Mesendoderm (in vitro differentiated cells): ENCODE data around the gene MGME1.

ENCODE experiments used
- DNase-seq: peaks from one replicate; pipeline ENCODE4 v3.0.0; 2013
- H2AK5ac ChIP-seq: 2 replicates; pipeline ENCODE4 v1.6.1; 2013; ENCODE audit warnings: low read length, inconsistent platforms
- H2BK120ac ChIP-seq: 2 replicates; pipeline ENCODE4 v1.6.1; 2013; ENCODE audit warnings: low read depth, mild to moderate bottlenecking, low read length, moderate library complexity, mixed read lengths
- H2BK15ac ChIP-seq: replicated peaks from 2 replicates; pipeline ENCODE4 v1.6.1; 2013; ENCODE audit warnings: low read depth, mild to moderate bottlenecking, moderate library complexity
- H2BK5ac ChIP-seq: 2 replicates; pipeline ENCODE4 v1.6.1; 2013; ENCODE audit warnings: low read length, inconsistent platforms
- H3K18ac ChIP-seq: 2 replicates; pipeline ENCODE4 v1.6.1; 2013; ENCODE audit warnings: mild to moderate bottlenecking, low read length, mixed read lengths
- H3K23ac ChIP-seq: one replicate; pipeline ENCODE4 v1.6.1; 2013; ENCODE audit warnings: low read length
- H3K27ac ChIP-seq: 2 replicates; pipeline ENCODE4 v1.5.1; 2013; ENCODE audit warnings: low read depth, mild to moderate bottlenecking, inconsistent platforms, low read length, moderate library complexity
- H3K27me3 ChIP-seq: 2 replicates; pipeline ENCODE4 v1.6.1; 2013; ENCODE audit warnings: low read length, control low read depth, mild to moderate bottlenecking, inconsistent platforms; ENCODE audit not compliant: insufficient read depth, poor library complexity
- H3K36me3 ChIP-seq: 2 replicates; pipeline ENCODE4 v1.6.1; 2013; ENCODE audit warnings: low read length, inconsistent platforms; ENCODE audit not compliant: control insufficient read depth, insufficient read depth
- H3K4ac ChIP-seq: one replicate; pipeline ENCODE4 v1.6.1; 2013; ENCODE audit warnings: low read depth, mild to moderate bottlenecking, low read length, moderate library complexity
- H3K4me1 ChIP-seq: 2 replicates; pipeline ENCODE4 v1.6.1; 2013; ENCODE audit warnings: low read depth, low read length, inconsistent platforms; ENCODE audit not compliant: control insufficient read depth
- H3K4me2 ChIP-seq: 2 replicates; pipeline ENCODE4 v1.6.1; 2013; ENCODE audit warnings: low read length
- H3K4me3 ChIP-seq: 2 replicates; pipeline ENCODE4 v1.5.1; 2013; ENCODE audit warnings: mild to moderate bottlenecking, low read length
- H3K56ac ChIP-seq: one replicate; pipeline ENCODE4 v1.6.1; 2013; ENCODE audit warnings: low read length
- H3K79me1 ChIP-seq: 2 replicates; pipeline ENCODE4 v1.6.1; 2013; ENCODE audit warnings: low read length, inconsistent platforms
- H3K79me2 ChIP-seq: 2 replicates; pipeline ENCODE4 v1.6.1; 2013; ENCODE audit warnings: mild to moderate bottlenecking, low read length; ENCODE audit not compliant: control insufficient read depth, insufficient read depth
- H3K9ac ChIP-seq: 2 replicates; pipeline ENCODE4 v1.6.1; 2013; ENCODE audit warnings: low read length, inconsistent platforms
- H4K5ac ChIP-seq: one replicate; pipeline ENCODE4 v1.6.1; 2013; ENCODE audit warnings: low read length
- H4K8ac ChIP-seq: one replicate; pipeline ENCODE4 v1.6.1; 2013; ENCODE audit warnings: low read depth, mild to moderate bottlenecking, control low read depth, low read length, moderate library complexity
- WGBS: extraction: QIAGEN DNeasy Blood & Tissue Kit; methylation state at CpG from one replicate; pipeline ENCODE4 v1.1.7; 2013; ENCODE audit warnings: low lambda C conversion rate, missing lambda C conversion rate; ENCODE audit not compliant: insufficient coverage; ENCODE audit errors: extremely low coverage; 5-methylcytosine and 5-hydroxymethylcytosine counted together

Gene MGME1

GRCh38 chr20:17993546-17993945 is 24.7 kb downstream of the MGME1 start:
- no peak overlapping the region for H3K4me2 ChIP-seq
- H3K27ac ChIP-seq, result no peak overlapping the region
- H2BK120ac ChIP-seq, result no peak overlapping the region
- no peaks in the 10 kb centered on the region for H3K4me1 ChIP-seq
- no peak overlapping the region for H3K23ac ChIP-seq
- H3K27me3 ChIP-seq, result no peaks in the 10 kb centered on the region
- H3K4ac ChIP-seq, result no peak overlapping the region
- H3K79me1 ChIP-seq, result no peaks in the 10 kb centered on the region
- H2AK5ac ChIP-seq, result no peak overlapping the region
- no peak overlapping the region for H4K5ac ChIP-seq
- H4K8ac ChIP-seq, result no peak overlapping the region
- no peak overlapping the region for H2BK5ac ChIP-seq
- H3K4me3 ChIP-seq, result no peak overlapping the region
- H2BK15ac ChIP-seq, result no peak overlapping the region
- H3K9ac ChIP-seq, result no peak overlapping the region
- no CpG with 5 or more reads among the region's 3 CpGs for WGBS
- DNase-seq, result no peak
- H3K18ac ChIP-seq, result no peak overlapping the region
- H3K36me3 ChIP-seq, result no peaks in the 10 kb centered on the region
- H3K79me2 ChIP-seq, result no peaks in the 10 kb centered on the region
- H3K56ac ChIP-seq, result no peak overlapping the region

GRCh38 chr20:17995967-17996819 is 27.4 kb downstream of the MGME1 start:
- no peak overlapping the region for H3K27ac ChIP-seq
- H3K9ac ChIP-seq, result no peak overlapping the region
- H3K4me2 ChIP-seq, result no peak overlapping the region
- H3K18ac ChIP-seq, result no peak overlapping the region
- WGBS, result no CpG with 5 or more reads among the region's 16 CpGs
- no peak overlapping the region for H4K5ac ChIP-seq
- no peak overlapping the region for H2AK5ac ChIP-seq
- no peaks in the 10 kb centered on the region for H3K79me2 ChIP-seq
- no peaks in the 10 kb centered on the region for H3K79me1 ChIP-seq
- H3K4me3 ChIP-seq, result no peak overlapping the region
- no peaks in the 10 kb centered on the region for H3K36me3 ChIP-seq
- peak; percentile 62 for DNase-seq
- no peak overlapping the region for H3K23ac ChIP-seq
- H2BK15ac ChIP-seq, result no peak overlapping the region
- H3K27me3 ChIP-seq, result no peaks in the 10 kb centered on the region
- H4K8ac ChIP-seq, result no peak overlapping the region
- no peak overlapping the region for H2BK120ac ChIP-seq
- H3K4ac ChIP-seq, result no peak overlapping the region
- H3K4me1 ChIP-seq, result no peaks in the 10 kb centered on the region
- no peak overlapping the region for H3K56ac ChIP-seq
- no peak overlapping the region for H2BK5ac ChIP-seq

- Histone ChIP-seq H2AK5ac (no peak overlapping the region), H3K4ac (no peak overlapping the region), H3K27ac (no peak overlapping the region), H3K27me3 (no peaks in the 10 kb centered on the region), H3K18ac (no peak overlapping the region), H2BK5ac (no peak overlapping the region), H3K4me1 (no peaks in the 10 kb centered on the region), H4K5ac (no peak overlapping the region), H2BK15ac (no peak overlapping the region), H3K4me3 (no peak overlapping the region), H3K4me2 (no peak overlapping the region), H3K79me2 (no peaks in the 10 kb centered on the region), H4K8ac (no peak overlapping the region), H3K79me1 (no peaks in the 10 kb centered on the region), H3K23ac (no peak overlapping the region), H3K9ac (no peak overlapping the region), H3K36me3 (no peaks in the 10 kb centered on the region), H2BK120ac (no peak overlapping the region), H3K56ac (no peak overlapping the region)
- no peak for DNase-seq
- WGBS, result no CpG with 5 or more reads among the region's 5 CpGs
Measured at GRCh38 chr20:17998446-17998845, 29.6 kb downstream of the MGME1 start.

- H3K79me2 ChIP-seq, result no peaks in the 10 kb centered on the region
- no peak overlapping the region for H3K4me3 ChIP-seq
- no peaks in the 10 kb centered on the region for H3K36me3 ChIP-seq
- H3K23ac ChIP-seq, result no peak overlapping the region
- no peak overlapping the region for H2BK15ac ChIP-seq
- no peaks in the 10 kb centered on the region for H3K27me3 ChIP-seq
- no peak overlapping the region for H3K56ac ChIP-seq
- H3K4me2 ChIP-seq, result no peak overlapping the region
- H3K4me1 ChIP-seq, result no peaks in the 10 kb centered on the region
- H2AK5ac ChIP-seq, result no peak overlapping the region
- H2BK120ac ChIP-seq, result no peak overlapping the region
- H4K8ac ChIP-seq, result no peak overlapping the region
- WGBS, result no CpG with 5 or more reads among the region's 4 CpGs
- no peak overlapping the region for H3K27ac ChIP-seq
- no peak overlapping the region for H3K18ac ChIP-seq
- H4K5ac ChIP-seq, result no peak overlapping the region
- no peak overlapping the region for H3K4ac ChIP-seq
- H3K9ac ChIP-seq, result no peak overlapping the region
- no peak overlapping the region for H2BK5ac ChIP-seq
- no peaks in the 10 kb centered on the region for H3K79me1 ChIP-seq
- DNase-seq, result no peak
Measured at GRCh38 chr20:17999566-17999965, 30.7 kb downstream of the MGME1 start.

- H3K79me1 ChIP-seq, result no peaks in the 10 kb centered on the region
- no peak overlapping the region for H3K27ac ChIP-seq
- H3K4me1 ChIP-seq, result no peaks in the 10 kb centered on the region
- no peak overlapping the region for H2AK5ac ChIP-seq
- H3K79me2 ChIP-seq, result no peaks in the 10 kb centered on the region
- H2BK15ac ChIP-seq, result no peak overlapping the region
- no CpG with 5 or more reads among the region's 10 CpGs for WGBS
- no peak overlapping the region for H3K9ac ChIP-seq
- H3K56ac ChIP-seq, result peak overlapping the region; percentile 17
- DNase-seq, result peak; percentile 47
- H2BK5ac ChIP-seq, result no peak overlapping the region
- no peak overlapping the region for H3K4me2 ChIP-seq
- no peak overlapping the region for H3K4me3 ChIP-seq
- no peaks in the 10 kb centered on the region for H3K36me3 ChIP-seq
- no peak overlapping the region for H4K5ac ChIP-seq
- no peak overlapping the region for H3K18ac ChIP-seq
- H3K27me3 ChIP-seq, result no peaks in the 10 kb centered on the region
- no peak overlapping the region for H3K4ac ChIP-seq
- H2BK120ac ChIP-seq, result no peak overlapping the region
- H4K8ac ChIP-seq, result no peak overlapping the region
- no peak overlapping the region for H3K23ac ChIP-seq
Measured at GRCh38 chr20:18001131-18001921, 32.5 kb downstream of the MGME1 start.
